ENCODE data around the gene DLEC1. TPM values are rescaled to one million over a fixed set of nuclear protein-coding genes. Genes with fewer than 3 reads are reported as not detected.

DLEC1 gene
- total and polyA plus RNA-seq, 9 of the 15 experiments (the other 6 are each of a cell fraction or from before 2014, with no cell fraction given), result 0.07 to 0.08 TPM; not detected in 7

- TF ChIP-seq CREB3 (tag; conservative IDR thresholded peaks at IDR 0.05; ENCODE audit: low read depth), result no peak; the same call in none of the 2 replicates
- TF ChIP-seq ZZZ3 (IDR thresholded peaks at IDR 0.05), result no peak
- TF ChIP-seq SMARCA4 (IDR thresholded peaks at IDR 0.05), result no peak; the same call in 1 of the 2 replicates
- TF ChIP-seq ZNF175 (CRISPR knock-in tag; IDR thresholded peaks at IDR 0.05; ENCODE audit: low read depth), result peak; percentile 85
- TF ChIP-seq SUPT5H (IDR thresholded peaks at IDR 0.05), result peak; percentile 98
- TF ChIP-seq RBM14 (IDR thresholded peaks at IDR 0.05; ENCODE audit: borderline replicate concordance, insufficient read depth, low read depth, low read length), result 0 out of 2 replicates have a peak, but pooled peaks have one; percentile 78
- TF ChIP-seq ZBTB1 (CRISPR knock-in tag; IDR thresholded peaks at IDR 0.05; ENCODE audit: borderline replicate concordance, low read depth), result peak; percentile 80
- 0 out of 2 replicates have a peak, but pooled peaks have one; percentile 30 for TF ChIP-seq SMARCC2 (IDR thresholded peaks at IDR 0.05; ENCODE audit: low read depth)
- TF ChIP-seq, protein P1, sequence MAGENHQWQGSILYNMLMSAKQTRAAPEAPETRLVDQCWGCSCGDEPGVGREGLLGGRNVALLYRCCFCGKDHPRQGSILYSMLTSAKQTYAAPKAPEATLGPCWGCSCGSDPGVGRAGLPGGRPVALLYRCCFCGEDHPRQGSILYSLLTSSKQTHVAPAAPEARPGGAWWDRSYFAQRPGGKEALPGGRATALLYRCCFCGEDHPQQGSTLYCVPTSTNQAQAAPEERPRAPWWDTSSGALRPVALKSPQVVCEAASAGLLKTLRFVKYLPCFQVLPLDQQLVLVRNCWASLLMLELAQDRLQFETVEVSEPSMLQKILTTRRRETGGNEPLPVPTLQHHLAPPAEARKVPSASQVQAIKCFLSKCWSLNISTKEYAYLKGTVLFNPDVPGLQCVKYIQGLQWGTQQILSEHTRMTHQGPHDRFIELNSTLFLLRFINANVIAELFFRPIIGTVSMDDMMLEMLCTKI (IDR thresholded peaks at IDR 0.05; ENCODE audit: partially characterized antibody), result no peak
- peak; percentile 20; the same call in 1 of the 2 replicates for TF ChIP-seq NFATC3 (IDR thresholded peaks at IDR 0.05)
- peak; percentile 85 for TF ChIP-seq RBBP5 (IDR thresholded peaks at IDR 0.05; ENCODE audit: borderline replicate concordance, insufficient read depth, low read length, poor library complexity, severe bottlenecking)
- no peak for TF ChIP-seq KDM2B (CRISPR knock-in tag; IDR thresholded peaks at IDR 0.05)
- 0 out of 2 replicates have a peak, but pooled peaks have one; percentile 53 for TF ChIP-seq MBD2 (IDR thresholded peaks at IDR 0.05; ENCODE audit: borderline replicate concordance, low read depth)
- no peak for TF ChIP-seq RBM15 (IDR thresholded peaks at IDR 0.05; ENCODE audit: insufficient read depth, low read length)
- no peak for TF ChIP-seq XRCC4 (IDR thresholded peaks at IDR 0.05; ENCODE audit: extremely low read depth, insufficient read depth, insufficient read length)
- TF ChIP-seq DMBX1 (CRISPR knock-in tag; IDR thresholded peaks at IDR 0.05; ENCODE audit: borderline replicate concordance), result peak; percentile 66; the same call in 1 of the 2 replicates
Measured at GRCh38 chr3:37993820-37994638, 45.0 kb upstream of the DLEC1 start (continued).
